CD4-positive, alpha-beta T cell treated with Interleukin-4 for 1 hour (primary cell): Measurements from ENCODE around the gene ANGEL1.

Source experiments
- DNase-seq, 2 donors: peaks; one replicate each; pipeline ENCODE4 v3.0.0-alpha.2; 2020 to 2022

ANGEL1 gene

GRCh38 chr14:76820700-76821099 is 8.0 kb upstream of the ANGEL1 start:
- no peak for DNase-seq

GRCh38 chr14:76814726-76815645 is 2.3 kb upstream of the ANGEL1 start:
- no peak for DNase-seq

GRCh38 chr14:76812093-76812421 is 625 bp downstream of the ANGEL1 start:
- DNase-seq = no peak

- DNase-seq = no peak
Observed at GRCh38 chr14:76811561-76811960, 1.1 kb downstream of the ANGEL1 start.

GRCh38 chr14:76810953-76811400 is 1.7 kb downstream of the ANGEL1 start:
- peak; percentile 32 to 44 for DNase-seq

GRCh38 chr14:76810525-76810924 is 2.2 kb downstream of the ANGEL1 start:
- DNase-seq = no peak

GRCh38 chr14:76808990-76809389 is 3.7 kb downstream of the ANGEL1 start:
- DNase-seq = no peak

GRCh38 chr14:76808011-76808410 is 4.7 kb downstream of the ANGEL1 start:
- DNase-seq = no peak

GRCh38 chr14:76806446-76806845 is 6.2 kb downstream of the ANGEL1 start:
- no peak for DNase-seq

GRCh38 chr14:76793956-76794355 is 18.7 kb downstream of the ANGEL1 start:
- DNase-seq = no peak

- no peak for DNase-seq
Observed at GRCh38 chr14:76793324-76793723, 19.4 kb downstream of the ANGEL1 start.

- no peak for DNase-seq
Observed at GRCh38 chr14:76792422-76792821, 20.3 kb downstream of the ANGEL1 start.

- DNase-seq = no peak
Observed at GRCh38 chr14:76786601-76787000, 26.1 kb downstream of the ANGEL1 start.

GRCh38 chr14:76784881-76785280 is 27.8 kb downstream of the ANGEL1 start:
- peak; percentile 71 to 75 for DNase-seq

- DNase-seq = no peak
Observed at GRCh38 chr14:76784266-76784874, 28.3 kb downstream of the ANGEL1 start.

GRCh38 chr14:76782885-76783566 is 29.7 kb downstream of the ANGEL1 start:
- DNase-seq = peak in 1 of 2 donors; percentile 10

- DNase-seq = no peak
Observed at GRCh38 chr14:76782115-76782884, 30.4 kb downstream of the ANGEL1 start.

GRCh38 chr14:76781648-76782051 is 31.0 kb downstream of the ANGEL1 start:
- DNase-seq = no peak

- DNase-seq = no peak
Observed at GRCh38 chr14:76780875-76781647, 31.6 kb downstream of the ANGEL1 start.

GRCh38 chr14:76780360-76780759 is 32.3 kb downstream of the ANGEL1 start:
- DNase-seq = no peak

- DNase-seq = no peak
Observed at GRCh38 chr14:76780058-76780345, 32.7 kb downstream of the ANGEL1 start.
